ENCODE measurements around the gene TMEM250.

TMEM250 gene

GRCh38 chr9:136131629-136132511 lies 13.2 kb upstream of the TMEM250 start:
- DNase-seq (ENCODE audit: extremely low read depth, insufficient read length): no peak
- Histone ChIP-seq H3K36me3 (ENCODE audit: control insufficient read depth, insufficient read depth, low read length) (no peaks in the 10 kb centered on the region), H3K4me3 (replicated peaks; ENCODE audit: low read depth, low read length) (no peak overlapping the region), H3K27me3 (replicated peaks; ENCODE audit: control insufficient read depth, insufficient read depth, low read length) (peaks cover 2% of the 10 kb centered on the region; the same call in 1 of the 2 replicates)
- TF ChIP-seq CTCF (IDR thresholded peaks at IDR 0.05; ENCODE audit: insufficient read depth, low read length, poor library complexity, severe bottlenecking): no peak

- TF ChIP-seq CTCF (IDR thresholded peaks at IDR 0.05; ENCODE audit: insufficient read depth, low read length, poor library complexity, severe bottlenecking): no peak
- no peak for DNase-seq (ENCODE audit: extremely low read depth, insufficient read length)
- Histone ChIP-seq H3K36me3 (ENCODE audit: control insufficient read depth, insufficient read depth, low read length) (no peaks in the 10 kb centered on the region), H3K4me3 (replicated peaks; ENCODE audit: low read depth, low read length) (no peak overlapping the region), H3K27me3 (replicated peaks; ENCODE audit: control insufficient read depth, insufficient read depth, low read length) (peaks cover 2% of the 10 kb centered on the region; the same call in 1 of the 2 replicates)
Observed at GRCh38 chr9:136129176-136129575, 10.5 kb upstream of the TMEM250 start.

- Histone ChIP-seq H3K4me3 (replicated peaks; ENCODE audit: low read depth, low read length) (no peak overlapping the region), H3K36me3 (ENCODE audit: control insufficient read depth, insufficient read depth, low read length) (no peaks in the 10 kb centered on the region), H3K27me3 (replicated peaks; ENCODE audit: control insufficient read depth, insufficient read depth, low read length) (peaks cover 2% of the 10 kb centered on the region; the same call in 1 of the 2 replicates)
- DNase-seq (ENCODE audit: extremely low read depth, insufficient read length): no peak
- no peak for TF ChIP-seq CTCF (IDR thresholded peaks at IDR 0.05; ENCODE audit: insufficient read depth, low read length, poor library complexity, severe bottlenecking)
Observed at GRCh38 chr9:136128436-136128835, 9.8 kb upstream of the TMEM250 start.

- no peak for DNase-seq (ENCODE audit: extremely low read depth, insufficient read length)
- TF ChIP-seq CTCF (IDR thresholded peaks at IDR 0.05; ENCODE audit: insufficient read depth, low read length, poor library complexity, severe bottlenecking): no peak
- no peaks in the 10 kb centered on the region for H3K36me3 ChIP-seq (ENCODE audit: control insufficient read depth, insufficient read depth, low read length)
- no peak overlapping the region for H3K4me3 ChIP-seq (replicated peaks; ENCODE audit: low read depth, low read length)
- peaks cover 2% of the 10 kb centered on the region; the same call in 1 of the 2 replicates for H3K27me3 ChIP-seq (replicated peaks; ENCODE audit: control insufficient read depth, insufficient read depth, low read length)
Observed at GRCh38 chr9:136127313-136127712, 8.6 kb upstream of the TMEM250 start.

GRCh38 chr9:136124976-136125692 lies 6.5 kb upstream of the TMEM250 start:
- TF ChIP-seq CTCF (IDR thresholded peaks at IDR 0.05; ENCODE audit: insufficient read depth, low read length, poor library complexity, severe bottlenecking): no peak
- Histone ChIP-seq H3K27me3 (replicated peaks; ENCODE audit: control insufficient read depth, insufficient read depth, low read length) (peaks cover 2% of the 10 kb centered on the region; the same call in 1 of the 2 replicates), H3K4me3 (replicated peaks; ENCODE audit: low read depth, low read length) (no peak overlapping the region), H3K36me3 (ENCODE audit: control insufficient read depth, insufficient read depth, low read length) (no peaks in the 10 kb centered on the region)
- no peak for DNase-seq (ENCODE audit: extremely low read depth, insufficient read length)
